Stimulated activated CD4-positive, alpha-beta T cell treated with anti-CD3 and anti-CD28 coated beads, TNF-alpha, amount 100 ng/mL, for 24 hours (primary cell): ENCODE measurements around the gene RNPEPL1.
"Not testable (repeated sequence)": the region's sequence is repeated elsewhere in the genome, so short reads cannot be mapped to it uniquely, and the experiment has no call there.

ENCODE experiments used
- DNase-seq, 3 experiments: peaks; one replicate each; pipeline ENCODE4 v3.0.0-alpha.2; 2020; ENCODE audit warnings: low read depth in 3 of 3

The RNPEPL1 gene, protein sequence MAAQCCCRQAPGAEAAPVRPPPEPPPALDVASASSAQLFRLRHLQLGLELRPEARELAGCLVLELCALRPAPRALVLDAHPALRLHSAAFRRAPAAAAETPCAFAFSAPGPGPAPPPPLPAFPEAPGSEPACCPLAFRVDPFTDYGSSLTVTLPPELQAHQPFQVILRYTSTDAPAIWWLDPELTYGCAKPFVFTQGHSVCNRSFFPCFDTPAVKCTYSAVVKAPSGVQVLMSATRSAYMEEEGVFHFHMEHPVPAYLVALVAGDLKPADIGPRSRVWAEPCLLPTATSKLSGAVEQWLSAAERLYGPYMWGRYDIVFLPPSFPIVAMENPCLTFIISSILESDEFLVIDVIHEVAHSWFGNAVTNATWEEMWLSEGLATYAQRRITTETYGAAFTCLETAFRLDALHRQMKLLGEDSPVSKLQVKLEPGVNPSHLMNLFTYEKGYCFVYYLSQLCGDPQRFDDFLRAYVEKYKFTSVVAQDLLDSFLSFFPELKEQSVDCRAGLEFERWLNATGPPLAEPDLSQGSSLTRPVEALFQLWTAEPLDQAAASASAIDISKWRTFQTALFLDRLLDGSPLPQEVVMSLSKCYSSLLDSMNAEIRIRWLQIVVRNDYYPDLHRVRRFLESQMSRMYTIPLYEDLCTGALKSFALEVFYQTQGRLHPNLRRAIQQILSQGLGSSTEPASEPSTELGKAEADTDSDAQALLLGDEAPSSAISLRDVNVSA

DNA sequence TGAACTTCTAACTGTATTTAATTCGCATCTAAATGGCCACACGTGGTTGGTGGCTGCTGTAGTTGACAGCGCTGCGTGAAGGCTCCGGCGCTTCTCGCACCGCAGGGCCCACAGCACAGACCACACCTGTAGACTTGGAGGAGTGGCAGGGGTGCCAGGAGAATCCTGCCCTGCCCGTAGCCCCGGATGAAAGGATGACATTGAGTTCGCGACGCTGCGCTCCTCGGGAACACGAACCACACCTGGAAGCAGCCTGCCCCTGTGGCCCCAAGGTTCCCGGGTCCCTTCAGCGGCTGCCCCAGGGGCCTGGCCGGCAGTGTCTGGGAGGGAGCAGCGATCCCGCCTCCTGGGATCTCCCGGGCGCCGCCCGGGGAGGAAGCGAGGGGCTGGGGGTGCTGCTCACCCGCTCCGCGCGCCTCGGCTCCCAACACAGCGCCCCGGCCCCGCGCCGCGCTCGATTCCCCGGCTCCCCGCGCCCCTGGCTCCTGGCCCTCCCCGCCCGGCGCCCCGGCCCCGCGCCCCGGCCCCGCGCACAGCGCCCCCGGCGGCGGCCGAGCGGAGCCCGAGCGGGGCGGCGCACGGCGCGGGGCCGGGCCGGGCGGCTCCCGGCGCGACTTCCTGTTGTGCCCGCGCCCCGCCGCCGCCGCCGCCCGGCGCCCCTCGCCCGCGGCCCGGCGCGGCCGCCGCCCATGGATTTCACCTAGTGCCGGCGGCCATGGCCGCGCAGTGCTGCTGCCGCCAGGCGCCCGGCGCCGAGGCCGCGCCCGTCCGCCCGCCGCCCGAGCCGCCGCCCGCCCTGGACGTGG, at the start of gene RNPEPL1:
Gene RNPEPL1 (plus strand): TSS at position 613 of the 806 bp plus-strand sequence. CDS start 103 bp downstream, at position 716.
- peak in 1 of 3 experiments; percentile 42 for DNase-seq

DNA sequence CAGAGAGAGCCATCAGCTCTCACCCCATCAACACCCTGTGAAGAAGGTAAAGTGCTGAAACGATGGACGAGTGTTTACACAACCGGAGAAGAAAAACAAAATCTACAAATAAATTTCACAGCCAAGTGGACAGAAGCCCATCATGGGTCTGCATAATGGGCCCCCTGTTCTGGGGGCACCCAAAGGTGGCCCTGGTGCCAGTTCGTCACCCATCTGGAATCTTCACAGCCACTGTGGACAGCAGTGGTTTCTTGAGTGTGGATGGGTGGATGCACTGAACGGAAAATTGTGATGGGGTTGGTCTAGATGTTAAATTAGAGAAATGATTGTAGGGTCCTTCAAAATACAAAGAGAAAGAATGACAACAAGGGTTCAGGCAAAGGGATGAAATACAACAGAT, 49.3 kb upstream of the RNPEPL1 start:
- no peak for DNase-seq

DNA sequence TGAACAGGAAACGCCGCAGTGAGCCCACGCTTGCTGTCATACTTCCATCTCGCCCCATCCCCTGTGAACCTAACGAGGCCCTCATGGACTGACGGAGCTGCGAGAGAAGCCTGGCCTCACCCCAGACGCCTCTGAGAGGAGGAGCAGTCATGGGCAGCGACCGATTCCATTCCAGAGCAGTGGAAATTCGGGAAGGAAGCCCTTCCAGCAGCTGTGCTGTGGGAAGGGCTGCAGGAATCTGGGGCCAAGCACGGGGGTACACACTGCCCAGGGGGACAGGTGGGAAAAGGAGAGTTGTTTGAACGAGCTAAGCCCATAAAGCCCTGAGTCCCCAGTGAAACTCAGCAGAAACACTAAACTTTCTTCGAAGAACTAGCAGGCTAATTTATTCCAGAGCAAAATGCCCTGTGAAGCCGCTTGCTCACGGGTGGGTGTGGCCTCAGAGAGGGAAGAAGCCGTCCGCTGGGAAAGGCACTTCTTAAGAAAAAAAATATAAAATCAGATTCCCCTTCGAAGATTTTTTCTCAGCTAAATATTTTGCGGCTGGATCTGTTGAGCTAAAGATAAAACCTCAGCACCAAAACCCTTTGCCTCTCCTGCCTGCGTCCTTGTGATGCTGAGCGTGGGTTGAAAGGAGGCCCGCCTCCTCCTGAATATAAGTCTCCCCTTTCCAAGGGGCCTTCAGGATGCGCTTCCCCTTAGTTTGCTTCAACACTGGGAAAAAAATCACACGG, 48.7 kb upstream of the RNPEPL1 start:
- no peak for DNase-seq

DNA sequence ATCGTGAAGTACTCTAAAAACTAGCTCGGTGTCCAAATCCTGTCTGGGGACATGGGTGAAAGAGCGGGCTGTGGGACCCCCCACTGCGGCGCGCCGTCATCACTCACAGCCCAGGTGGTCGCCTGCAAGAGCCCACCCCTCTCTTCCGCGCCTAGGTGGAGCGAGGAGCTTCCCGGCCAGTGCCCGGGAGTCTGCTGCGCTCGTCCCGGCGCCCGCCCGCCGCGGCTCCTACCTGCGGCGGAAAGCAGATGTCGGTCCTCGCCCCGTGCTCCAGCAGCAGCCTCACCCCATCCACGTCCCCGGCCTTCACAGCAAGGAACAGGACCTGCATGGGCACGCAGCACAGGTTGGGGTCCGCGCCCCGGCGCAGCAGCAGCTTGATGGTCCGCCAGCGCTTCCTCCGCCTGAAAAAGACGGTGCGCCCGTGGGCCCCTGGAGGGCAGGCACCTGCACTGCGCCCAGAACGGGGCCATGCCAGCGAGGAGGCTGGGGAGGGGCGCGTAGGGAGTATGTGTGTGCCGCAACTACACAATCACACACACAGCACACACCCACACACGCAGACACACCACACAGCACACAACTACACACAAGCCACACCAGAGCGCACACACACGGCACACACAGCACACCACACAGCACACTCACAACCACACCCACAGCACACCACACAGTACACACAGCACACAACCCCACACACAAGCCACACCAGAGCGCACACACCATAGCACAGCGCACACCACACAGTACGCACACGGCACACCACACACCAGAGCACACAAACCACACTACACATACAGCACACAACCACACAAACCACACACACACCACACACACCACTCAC, 47.9 kb upstream of the RNPEPL1 start:
- DNase-seq, result no peak

DNA sequence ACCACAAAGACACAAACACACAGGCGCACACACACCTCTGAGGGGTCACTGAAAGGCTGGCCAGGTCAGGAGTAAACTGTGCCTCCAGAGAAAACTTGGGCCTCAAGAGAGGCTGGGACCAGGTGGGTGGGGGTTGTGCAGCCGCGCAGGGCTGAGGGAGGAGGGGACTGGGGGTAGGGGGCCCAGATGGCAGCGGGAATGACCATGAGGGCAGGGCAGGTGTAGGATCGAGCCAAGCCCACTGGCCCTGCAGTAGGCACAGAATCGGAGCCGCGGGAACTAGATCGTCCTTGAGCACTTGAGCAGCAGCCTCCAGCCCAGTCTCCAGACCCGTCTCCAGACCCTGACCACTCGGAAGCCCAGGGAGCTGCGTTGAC, 47.3 kb upstream of the RNPEPL1 start:
- DNase-seq, result no peak

DNA sequence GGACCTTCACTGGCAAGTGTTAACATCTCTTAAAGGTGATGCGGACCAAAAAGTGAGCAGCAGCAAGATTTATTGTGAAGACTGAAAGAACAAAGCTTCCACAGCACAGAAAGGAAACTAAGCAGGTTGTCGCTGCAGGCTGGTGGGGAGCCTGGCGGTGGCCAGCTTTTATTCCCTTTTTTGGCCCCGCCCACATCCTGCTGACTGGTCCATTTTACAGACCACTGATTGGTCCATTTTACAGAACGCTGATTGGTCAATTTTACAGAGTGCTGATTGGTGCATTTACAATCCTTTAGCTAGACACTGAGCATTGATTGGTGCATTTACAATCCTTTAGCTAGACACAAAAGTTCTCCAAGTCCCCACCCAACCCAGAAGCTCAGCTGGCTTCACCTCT, 46.4 kb upstream of the RNPEPL1 start:
- not testable (repeated sequence) for DNase-seq

DNA sequence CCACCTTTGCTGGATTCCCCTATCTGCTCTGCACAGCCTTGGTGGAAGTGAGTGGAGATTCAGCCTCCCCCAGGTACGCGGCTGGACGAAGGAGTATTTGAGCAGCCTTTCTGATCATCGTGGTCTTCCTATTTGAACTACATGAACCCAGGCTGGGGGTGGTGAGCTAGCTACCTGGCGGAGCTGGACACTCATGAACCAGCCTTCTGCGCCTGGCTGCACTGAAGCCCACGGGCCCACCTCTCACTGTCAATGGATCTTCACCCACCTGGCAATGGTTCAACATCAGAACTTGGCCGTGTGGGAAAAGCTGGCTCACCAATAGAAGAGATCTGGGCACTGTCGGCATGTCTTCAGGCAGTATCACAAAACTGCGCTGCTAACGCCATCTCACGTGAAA, 45.9 kb upstream of the RNPEPL1 start:
- DNase-seq, result no peak

DNA sequence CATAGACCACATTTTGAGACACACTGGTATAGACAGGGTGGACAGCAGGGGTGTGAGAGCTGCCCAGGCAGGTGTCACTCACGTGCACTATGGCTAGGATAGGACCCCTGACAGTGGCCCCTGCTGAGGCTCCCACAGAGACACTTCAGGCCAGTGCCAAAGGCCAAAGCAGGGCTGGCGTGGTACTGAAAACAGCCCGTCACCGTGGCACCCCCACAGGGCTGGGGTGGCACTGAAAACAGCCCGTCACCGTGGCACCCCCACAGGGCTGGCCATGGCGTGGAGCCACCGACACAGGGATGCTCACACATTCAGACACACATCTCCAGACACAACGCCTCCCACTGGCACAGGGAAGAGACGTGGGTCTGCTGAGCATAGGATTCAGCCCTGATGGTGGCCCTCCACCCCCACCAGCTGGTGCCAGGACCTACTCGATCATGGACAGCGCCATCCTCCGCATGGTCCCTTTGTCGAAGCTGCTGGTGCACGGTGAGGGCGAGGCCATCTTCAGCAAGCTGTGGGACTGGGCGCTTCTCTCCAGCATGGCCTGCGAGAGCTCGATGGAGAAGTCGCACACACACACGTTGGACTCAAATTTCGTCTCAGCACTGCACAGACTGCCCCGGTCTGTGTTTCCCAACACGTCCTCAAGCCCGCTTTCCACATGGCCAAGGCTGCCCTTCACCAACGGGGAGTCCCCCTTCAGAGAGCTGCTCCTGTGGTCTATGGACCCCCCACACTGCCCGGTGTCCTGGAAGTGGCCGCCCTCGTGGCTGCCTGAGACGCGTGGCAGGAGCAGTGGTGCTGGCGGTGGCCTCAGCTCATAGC, 44.6 kb upstream of the RNPEPL1 start:
- no peak for DNase-seq

DNA sequence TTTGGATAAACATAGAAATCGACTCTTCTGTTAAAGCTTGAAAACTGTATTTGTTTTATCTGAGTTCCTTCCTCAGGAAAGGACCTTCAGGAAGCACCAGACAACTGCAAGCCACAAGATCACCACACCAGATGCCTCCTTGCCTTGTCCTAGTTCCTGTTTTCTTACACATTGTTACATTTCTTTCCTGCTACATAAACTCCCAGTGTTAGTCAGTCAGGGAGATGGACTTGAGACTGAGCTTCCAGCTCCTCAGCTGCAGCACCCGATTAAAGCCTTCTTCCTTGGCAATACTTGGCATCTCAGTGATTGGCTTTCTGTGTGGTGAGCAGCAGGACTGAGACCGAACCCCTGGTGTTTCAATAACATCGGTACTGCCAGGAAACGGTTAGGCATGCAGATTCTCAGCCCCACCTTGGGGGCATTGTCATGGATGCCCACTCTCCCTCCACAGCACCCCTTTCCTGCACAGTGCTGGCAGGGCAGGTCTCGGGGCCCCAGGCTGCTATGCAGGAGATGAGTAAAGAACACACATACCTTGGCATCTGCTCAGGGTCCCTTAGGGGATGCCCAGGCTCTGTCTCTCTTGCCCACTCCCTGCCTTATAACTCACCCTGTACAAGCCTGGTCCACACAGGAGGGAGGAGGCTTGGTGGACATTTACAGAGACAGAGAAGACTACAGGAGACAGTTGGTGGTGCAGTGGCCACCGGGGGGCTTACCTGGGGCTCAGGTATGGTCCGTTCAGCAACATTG, 43.1 kb upstream of the RNPEPL1 start:
- no peak for DNase-seq

DNA sequence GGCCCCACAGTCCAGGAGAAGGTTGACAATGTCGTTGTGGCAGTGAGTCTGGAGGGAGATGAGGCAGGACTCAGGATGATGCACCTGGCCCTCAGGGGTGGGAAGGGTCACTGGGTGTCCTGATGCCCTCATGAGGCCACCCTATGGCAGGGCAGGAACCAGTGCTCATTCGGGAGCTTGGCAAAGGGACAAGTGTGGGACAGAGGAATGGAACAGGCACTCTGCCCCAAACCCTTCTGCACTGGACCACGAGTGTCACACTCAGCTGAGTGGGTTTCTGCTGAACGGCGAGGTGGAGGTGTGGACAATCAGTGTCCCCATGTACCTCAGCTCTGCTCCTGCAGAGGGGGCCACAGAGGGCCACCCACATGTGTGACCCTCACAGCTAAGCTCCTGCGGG, 42.5 kb upstream of the RNPEPL1 start:
- no peak for DNase-seq

DNA sequence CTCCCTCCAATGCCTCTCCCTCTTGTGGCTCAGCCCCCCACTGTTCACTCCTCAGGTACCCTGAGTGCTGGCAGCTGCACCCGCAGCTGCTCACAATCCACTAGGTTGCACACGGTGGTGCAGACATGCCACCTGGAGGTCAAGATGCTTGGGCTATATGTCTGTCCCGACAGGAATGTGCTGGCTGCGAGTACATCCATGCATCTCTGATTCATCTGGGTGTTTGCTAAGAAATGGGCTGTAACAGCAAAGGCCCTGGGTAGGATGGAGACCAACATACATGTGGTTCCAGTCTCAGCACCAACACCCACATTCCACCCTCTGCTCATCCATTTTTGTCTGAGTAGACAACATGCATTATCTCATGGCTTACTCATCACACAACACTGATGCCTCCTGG, 41.8 kb upstream of the RNPEPL1 start:
- DNase-seq, result no peak

DNA sequence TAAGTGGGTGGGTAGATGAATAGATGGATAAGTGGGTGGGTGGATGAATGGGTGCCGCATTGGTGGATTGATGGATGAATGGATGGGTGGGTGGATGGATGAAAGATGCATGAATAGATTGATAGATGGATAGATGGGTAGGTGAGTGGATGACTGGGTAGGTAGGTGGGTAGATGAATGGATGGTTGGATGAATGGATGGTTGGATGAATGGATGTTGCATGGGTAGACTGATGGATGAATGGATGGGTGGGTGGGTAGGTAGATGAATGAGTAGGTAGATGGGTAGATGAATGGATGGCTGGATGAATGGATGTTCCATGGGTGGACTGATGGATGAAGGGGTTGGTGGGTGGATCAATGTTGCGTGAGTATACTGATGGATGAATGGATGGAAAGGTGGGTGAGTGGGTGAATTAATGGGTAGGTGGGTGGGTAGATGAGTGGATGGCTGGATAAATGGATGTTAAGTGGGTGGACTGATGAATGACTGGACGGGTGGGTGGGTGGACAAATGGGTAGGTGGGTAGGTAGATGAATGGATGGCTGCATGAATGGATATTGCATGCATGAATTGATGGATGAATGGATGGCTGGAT, 41.0 kb upstream of the RNPEPL1 start:
- no peak for DNase-seq

DNA sequence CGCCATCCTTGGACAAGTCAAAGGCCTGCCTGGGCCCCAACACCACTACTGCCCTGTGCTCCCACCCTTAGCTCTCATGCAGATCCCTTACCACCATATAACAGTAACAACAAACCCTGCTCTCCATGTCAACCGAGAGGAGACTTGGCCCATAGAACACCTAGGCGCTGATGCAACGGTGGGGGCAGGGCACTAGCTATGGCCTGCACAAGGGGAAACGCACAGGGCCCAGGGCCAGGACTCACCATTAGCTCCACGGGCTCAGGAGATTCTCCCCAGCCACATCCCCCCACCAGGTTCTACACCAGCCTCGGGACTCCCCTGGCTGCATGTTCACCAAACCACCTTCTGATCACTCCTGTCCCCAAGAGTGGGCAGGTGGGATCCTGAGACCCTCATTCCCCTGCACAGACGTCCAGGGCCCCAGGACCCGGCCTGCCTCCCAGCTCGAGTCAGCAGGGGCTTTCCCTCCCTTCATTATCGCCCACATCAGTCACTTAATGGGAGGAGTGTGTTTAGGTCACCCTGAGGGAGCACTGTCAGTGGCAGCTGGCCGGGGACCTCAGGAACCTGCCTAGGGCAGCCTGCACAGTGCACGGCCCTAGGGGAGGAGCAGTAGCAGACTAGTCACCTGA, 39.8 kb upstream of the RNPEPL1 start:
- no peak for DNase-seq

DNA sequence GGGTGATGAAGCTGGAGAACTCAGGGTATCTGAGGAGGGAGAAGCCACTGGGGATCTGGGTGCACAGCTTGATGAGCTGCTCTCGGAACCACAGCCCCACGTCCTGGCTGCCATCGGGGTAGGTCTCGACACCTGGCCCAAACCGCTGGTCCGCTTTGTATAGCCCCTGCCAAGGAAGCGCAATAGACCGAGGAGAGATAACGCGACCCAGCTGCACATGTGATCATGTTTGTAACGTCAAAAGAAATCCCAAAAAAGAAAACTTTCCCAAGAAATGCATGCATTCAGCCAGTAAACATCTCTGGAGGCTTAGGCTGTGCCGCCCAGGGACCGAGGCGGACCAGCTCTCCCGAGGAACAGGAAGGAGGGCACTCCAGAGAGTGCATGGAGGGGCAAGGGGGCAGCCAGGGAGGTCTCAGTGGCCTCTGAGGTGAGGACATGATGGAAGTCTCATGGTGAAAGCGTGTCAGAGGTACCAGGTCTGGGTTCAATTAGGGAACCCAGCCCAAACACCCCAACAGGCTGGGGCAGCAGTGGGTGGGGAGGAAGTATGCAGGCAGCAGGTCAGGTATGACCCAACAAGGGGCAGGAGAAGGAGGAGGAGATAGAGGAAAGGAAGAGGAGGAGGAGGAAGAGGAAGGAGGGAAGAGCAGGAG, 38.8 kb upstream of the RNPEPL1 start:
- no peak for DNase-seq

DNA sequence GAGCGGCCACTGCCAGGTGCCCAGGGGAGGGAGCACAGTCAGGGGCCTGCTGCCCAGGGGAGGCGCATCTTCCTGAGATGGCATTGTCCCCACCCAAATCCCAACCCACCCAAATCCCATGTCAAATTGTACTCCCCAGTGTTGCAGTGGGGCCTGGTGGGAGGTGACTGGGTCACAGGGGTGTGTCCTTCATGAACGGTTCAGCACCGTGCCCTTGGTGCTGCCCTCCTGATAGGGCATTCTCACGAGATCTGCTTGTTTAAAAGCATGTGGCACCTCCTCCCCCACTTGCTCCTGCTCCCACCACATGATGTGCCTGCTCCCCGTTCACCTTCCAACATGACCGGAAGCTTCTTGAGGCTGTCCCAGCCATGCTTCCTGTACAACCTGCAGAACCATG, 38.1 kb upstream of the RNPEPL1 start:
- no peak for DNase-seq

DNA sequence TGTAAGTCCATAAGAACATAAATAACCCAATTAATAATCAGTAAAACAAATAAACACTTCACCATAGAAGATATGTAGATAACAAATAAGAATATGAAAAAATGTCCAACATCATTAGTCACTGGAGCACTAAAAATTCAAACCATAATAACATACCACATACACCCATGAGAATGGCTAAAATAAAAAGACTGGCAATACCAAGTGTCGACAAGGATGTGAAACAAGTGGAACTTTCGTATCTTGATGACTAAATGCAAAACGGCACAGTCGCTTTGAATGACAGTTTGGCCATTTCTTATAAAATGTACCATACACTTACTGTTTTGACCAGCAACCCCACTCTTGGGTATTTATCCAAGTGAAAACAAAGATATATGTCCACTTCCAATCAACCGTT, 37.2 kb upstream of the RNPEPL1 start:
- no peak for DNase-seq

DNA sequence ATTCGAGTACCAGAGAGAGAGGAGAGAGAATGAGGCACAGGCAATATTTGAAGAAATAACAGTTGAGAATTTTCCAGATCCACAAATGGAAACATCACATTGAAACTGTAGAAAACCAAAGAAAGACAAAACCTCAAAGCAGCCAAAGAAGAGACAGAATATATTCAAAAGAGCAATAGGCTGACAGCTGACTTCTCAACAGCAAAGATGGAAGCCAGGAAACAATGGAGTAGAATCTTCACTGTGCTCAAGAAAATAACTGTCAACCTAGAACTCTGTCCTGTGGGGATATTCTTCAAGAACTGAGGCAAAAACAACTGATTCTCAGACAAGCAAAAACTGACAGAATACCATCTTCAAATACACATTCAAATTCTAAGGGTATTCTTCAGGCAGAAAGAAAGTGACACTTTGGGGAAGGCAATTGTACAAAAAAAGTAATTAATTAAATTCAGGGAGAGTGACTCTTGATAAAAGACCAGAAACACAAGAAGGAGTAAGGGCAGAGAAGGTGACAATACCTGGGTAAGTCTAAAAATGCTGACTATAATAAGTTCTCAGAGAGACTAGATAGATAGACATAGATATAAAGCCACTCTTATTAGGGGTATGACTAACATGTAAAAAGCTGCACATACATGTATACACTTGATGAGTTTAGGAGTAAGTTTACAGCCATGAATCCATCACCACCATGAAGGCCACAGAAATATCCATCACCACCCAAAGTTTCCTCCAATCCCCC, 36.1 kb upstream of the RNPEPL1 start:
- DNase-seq, result no peak
